Left hindlimb (tissue), 1 donor: Measurements from ENCODE around the gene FGD4.

Experiments used
- DNase-seq: peaks from one replicate; pipeline ENCODE4 v3.0.0-alpha.2; 2018

The FGD4 gene

DNA sequence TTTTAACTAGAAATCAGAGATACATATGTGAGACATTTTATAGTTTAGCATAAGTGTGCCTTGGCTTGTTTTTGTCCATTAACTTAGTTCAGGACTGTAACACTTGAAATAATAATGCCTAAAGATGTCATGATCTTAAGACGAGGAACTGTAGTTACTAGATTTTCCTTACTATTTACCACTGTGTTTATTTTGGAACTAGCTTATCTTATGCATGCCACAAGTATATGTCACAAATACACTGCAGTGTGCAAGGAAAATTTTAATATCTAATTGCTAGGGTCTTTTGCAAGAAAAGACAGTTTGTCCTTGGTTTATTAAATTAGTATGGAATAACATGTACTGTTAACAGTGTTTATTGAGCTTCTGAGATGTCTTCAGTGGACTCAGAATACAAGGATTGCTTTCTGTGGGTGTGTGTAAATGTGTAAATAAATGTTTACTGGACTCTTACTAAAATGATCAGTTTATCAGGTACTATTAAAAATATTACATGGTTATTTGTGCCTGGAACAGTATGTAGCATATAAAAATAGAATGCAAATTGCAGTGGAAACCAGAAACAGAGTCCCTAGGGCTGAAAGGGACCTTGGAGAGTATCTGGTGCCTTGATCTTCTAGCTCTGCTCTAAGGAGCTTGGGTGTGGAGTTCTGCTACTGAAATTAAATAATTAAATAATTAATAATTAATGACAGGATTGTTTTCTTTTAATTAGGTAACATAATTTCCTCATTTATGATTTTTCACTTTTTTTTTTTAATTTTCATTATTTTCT is 58.1 kb downstream of the FGD4 start:
- DNase-seq, result no peak

DNA sequence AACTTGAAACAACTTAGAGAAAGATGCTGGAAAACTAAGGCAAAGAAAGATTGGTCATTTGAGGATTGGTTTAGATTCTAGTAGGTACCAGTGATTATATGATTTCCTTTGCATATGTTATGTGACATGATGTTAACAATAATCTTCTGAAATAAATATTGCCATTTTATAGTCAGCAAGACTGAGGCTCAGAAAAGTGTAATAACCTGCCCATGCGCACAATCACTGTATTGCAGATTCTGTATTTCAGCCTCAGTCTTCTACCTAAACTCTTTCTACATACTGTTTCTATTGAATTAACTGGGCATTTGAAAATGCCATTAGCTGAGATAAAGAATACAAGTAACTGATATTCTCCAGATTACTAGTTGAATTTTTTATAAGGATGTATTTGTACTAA is 61.3 kb downstream of the FGD4 start:
- DNase-seq, result no peak

DNA sequence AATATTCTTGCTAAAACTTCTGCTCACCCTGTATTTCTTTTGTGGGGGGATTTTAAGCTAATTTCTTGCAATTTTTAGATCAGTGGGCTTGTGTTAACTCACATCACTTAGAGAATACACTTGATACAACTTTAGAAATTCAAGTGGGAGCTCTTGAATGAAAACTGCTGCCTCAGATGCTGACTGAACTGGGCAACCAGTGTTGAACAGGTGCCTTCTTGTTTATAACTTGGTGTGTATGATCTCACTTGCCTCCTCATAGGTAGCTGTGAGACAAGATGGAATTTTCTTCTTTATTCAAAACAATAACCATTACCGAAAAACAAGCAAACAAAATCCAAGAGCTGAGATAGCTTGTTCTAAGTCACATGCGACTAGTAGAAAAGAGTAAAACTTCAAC is 63.5 kb downstream of the FGD4 start:
- no peak for DNase-seq

DNA sequence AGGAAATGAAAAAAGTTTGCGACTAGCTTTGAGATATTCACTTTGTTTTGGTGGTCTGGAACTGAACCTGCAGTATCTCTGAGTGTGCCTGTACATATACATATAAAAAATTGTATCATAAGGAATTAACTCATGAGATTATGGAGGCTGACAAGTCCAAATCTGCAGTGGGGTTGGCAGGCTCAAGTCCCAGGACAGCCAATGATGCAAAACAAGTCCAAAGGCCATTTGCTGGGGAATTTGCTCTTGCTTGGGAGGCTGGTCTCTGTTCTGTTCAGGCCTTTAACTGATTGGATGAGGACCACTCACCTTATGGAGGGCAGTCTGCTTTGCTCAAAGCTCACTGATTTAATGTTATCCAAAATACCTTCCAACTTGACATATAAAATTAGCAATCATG is 66.8 kb downstream of the FGD4 start:
- no peak for DNase-seq

DNA sequence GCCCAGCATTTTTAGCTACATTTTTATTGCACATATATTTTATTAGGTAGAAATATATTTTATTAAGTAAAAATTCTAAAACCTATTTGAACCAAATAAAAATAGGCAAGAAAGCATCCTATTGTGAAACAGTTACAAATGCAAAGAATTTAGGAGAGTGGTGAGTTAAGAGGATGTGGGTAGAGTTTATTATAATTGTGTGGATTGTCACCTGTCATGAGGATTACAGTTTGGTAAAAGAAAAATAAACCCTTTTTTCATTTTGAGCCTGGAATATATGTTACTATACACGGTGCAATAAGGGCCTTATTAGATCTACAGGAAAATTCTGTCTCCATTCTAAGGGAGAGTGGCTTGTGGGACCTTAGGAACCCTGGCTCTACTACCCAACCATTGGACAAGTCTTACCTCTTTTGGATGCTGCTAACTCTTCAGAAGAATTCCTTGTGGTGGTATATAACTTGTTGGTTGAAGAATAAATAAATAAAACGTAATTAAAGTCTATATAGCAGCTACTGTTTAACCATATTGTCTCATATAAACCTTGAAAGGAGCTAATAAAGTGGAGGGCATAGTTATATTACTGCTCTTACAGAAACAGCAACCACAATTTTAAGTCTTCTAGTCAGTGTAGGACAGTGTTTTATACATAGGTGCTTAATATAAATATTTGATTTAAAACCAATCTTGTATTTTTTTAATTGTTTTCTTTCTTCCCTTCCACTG is 67.8 kb downstream of the FGD4 start:
- no peak for DNase-seq

DNA sequence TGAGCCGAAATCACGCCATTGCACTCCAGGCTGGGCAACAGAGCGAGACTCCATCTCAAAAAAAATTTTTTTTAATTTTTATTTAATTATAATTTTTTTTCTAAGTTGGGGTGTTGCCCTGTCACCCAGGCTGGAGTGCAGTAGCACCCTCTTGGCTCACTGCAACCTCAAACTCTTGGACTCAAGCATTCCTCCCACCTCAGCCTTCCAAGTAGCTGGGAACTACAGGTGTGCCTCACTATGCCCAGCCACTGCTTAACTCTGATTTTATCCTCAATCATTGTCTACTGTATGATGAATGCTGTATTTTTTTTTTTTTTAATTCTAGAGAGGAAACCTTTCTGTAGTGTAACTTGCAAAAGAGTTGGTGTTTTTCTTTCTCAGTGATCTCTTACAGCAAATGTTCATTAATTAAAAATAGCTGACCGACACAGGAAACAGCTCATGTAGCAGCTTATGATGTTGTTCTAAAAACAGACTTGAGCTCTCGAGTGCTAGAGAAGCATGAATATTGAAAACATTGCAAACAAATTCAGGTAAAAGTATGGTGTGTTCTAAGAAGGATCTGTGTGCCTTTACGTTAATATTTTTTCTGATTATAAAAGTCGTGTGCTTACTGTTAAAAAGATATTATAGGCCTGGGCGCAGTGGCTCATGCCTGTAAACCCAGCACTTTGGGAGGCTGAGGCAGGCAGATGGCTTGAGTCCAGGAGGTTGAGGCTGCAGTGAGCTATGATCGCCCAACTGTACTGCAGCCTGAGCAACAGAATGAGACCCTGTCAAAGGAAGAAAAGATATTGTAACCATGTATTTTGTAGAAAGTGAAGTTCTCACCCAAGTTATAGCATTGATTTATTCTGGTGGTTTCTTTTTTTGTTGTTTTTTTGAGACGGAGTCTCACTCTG is 68.9 kb downstream of the FGD4 start:
- no peak for DNase-seq

DNA sequence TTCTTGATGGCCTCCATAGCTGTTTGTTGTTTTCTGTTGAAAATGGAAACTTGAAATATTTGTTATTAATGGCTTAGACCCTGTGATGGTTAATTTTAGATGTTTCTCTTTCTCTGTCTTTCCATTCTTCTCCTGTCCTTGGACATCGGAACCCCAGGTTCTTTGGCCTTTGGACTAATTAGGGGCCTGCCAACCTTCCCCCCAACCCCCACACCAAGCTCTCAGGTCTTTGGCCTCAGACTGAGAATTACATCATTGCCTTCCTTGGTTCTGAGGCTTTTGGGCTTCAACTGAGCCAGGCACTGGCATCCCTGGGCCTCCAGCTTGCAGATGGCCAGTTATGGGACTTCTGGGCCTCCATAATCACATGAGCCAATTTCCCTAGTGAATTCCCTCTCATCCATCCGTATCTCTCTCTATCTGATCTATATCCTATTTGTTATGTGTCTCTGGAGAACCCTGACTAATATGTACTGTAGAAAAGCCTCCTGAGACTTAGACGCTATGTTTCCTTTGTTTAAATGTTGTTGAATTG is 71.6 kb downstream of the FGD4 start:
- no peak for DNase-seq

DNA sequence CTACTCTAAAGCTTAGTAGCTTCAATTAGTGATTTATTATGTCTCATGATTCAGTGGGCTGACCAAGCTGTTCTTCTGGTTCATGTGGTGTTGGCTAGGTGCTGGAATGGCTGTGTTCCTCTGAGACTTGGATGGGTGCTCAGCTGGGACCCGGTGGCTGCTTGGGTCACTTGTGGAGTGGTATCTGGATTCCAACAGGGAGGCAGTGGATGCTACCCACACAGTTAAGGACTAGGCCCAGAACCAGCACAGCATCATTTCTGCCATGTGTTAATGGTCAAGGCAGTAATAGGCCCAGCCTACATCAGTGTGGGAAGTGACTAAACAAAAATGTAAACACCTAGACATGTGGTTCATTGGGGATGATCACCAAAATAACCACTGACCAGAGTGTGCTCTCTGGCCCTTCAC is 72.2 kb downstream of the FGD4 start:
- DNase-seq, result no peak

DNA sequence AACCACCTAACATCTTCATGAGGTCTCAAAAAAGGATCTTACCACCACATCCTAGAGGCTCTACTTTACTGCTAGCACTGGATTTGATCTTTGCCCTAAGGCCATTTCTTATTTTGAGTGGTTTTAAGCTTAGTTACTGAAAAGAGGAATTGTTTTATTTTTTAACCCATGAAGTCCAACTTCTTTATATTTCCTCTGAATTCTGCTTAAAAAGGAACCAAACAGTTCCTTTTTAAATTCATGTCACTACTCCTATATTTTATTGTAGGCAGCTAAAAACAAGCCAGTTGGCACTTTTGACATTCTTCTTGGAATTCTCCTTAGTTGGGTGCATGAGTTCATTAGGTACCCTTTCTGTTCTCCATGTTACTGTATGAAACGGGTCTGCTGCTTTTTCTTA is 76.4 kb downstream of the FGD4 start:
- DNase-seq, result no peak

DNA sequence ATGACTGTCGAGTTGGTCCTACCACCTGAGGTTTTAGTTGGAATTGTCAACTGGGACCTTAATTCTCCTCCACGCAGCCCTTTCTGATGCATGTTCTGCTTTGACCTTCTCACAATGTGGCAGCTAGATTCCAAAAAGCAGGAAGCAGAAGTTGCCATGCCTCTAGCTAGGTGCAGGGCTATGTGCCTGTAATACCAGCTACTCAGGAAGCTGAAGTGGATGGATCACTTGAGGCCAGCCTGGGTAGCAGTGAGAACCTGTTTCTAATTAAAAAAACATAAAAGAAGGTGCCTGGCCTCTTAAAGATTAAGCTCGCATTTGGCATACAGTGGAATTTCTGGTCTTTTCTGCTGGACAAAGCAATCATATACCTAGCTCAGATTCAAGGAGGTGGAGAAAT is 77.1 kb downstream of the FGD4 start:
- no peak for DNase-seq

DNA sequence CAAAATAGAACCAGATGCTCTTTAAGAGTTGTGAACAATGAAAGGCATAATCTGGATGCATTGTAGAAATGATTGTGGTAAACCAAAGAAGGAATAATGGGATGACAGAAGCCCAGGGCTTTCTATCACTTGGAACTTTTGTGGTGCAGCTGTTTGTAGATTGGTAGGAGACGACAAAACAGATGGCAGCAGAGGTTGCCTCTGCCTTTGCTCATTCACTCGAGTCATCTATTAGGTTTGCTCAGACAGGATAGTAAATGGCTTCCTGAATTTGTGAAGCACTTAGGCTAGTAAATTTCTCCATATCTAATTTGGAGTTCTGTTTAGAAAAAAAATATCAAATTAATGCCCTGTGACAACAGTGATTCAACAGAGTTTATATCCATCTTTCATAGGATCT is 78.4 kb downstream of the FGD4 start:
- DNase-seq, result no peak

DNA sequence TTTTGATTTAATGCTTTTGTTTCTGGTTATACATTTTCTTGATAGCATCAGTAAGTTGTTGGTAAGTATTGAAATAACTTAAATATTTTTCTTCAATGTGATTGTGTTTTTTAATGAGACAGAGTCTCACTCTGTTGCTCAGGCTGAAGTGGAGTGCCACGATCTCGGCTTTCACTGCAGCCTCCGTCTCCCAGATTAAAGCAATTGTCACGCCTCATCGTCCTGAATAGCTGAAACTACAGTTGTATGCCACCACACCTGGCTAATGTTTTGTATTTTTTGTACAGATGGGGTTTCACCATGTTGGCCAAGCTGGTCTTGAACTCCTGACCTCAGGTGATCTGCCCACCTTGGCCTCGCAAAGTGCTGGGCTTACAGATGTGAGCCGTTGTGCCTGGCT is 78.8 kb downstream of the FGD4 start:
- DNase-seq, result no peak

DNA sequence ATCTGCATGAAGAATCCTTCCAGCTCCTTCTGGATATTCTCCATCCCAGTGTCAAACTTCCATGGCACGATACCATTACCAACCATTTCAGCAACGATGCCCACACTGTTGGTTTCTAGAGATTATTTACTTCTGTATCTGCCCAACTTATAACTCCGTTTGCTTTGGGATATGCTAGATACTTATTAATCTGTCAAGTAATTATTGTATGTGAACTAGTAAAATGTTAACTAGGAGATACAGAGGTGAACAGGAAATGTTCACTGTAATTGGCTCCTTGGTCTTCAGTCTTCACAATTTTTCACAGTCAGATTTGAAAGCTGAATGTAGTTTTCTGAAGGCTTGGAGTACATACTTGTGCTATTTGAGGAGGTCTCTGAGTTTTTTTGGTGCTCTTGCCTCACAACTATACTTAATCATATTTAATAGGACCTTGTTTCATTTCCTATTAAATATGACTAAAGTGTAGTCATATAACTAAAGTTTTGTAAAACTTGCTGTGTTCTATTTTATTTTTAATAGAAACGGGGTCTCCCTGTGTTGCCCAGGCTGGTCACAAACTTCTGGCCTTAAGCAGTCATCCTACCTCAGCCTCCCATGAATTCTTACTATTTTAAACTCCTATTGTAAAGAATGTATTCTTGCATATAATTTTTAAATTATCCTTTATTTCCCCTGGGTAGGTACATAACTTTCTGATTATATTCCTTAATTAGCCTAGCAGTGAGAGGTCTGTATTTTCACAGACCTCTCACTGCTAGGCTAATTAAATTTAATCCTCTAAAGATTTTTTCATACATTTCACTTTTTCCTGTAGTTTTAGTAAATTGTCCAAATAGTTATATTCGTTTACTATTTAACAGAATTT is 79.7 kb downstream of the FGD4 start:
- DNase-seq, result no peak

DNA sequence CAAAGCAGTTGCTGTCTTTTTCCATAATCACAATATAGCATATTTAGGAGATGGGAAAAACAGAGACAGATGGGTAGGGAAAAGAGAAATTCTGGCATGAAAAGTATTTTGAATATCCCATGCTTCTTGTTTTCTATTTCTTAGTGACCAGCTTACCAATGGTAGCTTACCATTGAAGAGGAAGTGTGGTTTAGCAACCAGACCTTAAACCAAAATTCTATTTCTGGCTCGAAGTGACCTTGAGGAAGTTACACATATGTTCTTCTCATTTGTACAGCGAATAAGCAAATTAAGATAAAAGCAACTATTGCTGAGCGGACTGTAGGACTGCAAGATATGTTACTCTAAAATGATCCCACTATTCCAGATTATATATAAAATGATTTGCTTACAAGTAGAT is 82.9 kb downstream of the FGD4 start:
- no peak for DNase-seq

DNA sequence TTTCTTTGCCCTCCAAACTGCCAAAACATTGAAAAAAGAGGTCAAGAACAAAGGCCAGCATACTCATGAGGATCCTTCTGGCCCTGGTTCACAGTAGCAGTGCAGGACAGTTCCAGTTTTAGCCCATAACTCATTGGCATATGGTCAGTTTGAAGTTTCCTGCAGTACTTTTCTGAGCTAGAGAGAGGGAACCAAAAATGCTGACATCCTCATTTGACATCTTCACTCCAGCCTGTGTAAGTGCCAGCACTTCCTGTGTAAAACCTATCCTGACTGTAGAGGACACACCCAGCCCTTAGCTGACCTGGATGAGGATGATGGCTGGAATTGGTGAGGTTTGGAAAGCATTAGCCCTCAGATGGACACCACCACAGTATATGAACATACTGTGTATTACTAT is 84.1 kb downstream of the FGD4 start:
- no peak for DNase-seq

DNA sequence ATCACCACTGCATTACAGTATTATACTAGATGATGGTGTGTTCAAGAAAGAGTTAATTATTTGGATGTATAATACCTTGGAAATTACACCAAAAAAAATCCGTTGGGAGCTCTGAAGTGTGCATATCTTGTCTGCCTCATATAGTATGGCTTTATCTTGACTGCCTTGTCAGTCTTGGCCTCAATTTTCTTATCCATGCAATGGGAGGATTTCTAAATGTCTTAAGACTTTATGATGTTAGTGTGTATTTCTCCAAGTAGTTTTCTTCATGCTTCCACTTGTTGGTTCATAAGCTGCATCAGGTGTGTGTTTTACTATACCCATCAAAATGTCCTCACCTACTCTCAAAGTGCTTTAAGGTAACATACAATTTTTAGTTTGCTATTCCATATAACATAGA is 84.6 kb downstream of the FGD4 start:
- DNase-seq, result no peak

DNA sequence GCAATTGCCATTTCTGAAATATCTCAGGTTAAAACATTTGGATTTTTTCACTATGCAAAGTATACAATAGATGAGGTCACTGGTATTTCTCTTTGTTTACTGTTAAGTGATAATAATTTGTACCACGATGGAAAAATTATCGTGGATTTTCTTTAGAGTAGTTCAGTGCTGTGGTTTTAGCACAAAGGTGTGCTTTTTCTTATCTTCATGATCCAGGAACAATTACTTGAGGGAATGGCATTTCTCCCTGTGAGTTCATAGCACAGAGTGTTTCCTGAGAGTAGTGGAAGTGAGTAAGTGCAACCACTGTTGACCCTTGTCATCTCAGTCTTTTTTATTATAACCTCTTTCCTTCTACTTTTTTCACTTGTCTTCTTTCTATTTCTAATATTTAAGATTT is 86.8 kb downstream of the FGD4 start:
- DNase-seq, result no peak

DNA sequence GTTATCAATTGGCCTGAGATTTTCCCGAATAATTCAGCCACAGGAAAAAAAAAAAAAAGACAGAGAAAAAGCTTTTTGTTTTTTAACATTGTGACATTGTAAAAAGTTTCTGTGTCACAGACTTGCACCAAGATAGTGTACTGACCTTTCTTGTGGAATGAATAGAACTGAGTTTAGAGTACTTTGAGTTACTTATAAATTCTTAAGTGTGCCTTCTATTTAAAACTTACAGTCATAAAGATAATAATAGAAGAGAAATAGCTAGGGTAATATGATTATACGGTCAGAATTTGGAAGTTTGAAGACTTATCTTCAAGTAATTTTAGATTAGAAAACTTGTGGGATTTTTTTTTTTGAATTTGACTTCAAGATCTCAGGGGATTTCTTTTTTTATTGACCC is 88.8 kb downstream of the FGD4 start:
- DNase-seq, result no peak

DNA sequence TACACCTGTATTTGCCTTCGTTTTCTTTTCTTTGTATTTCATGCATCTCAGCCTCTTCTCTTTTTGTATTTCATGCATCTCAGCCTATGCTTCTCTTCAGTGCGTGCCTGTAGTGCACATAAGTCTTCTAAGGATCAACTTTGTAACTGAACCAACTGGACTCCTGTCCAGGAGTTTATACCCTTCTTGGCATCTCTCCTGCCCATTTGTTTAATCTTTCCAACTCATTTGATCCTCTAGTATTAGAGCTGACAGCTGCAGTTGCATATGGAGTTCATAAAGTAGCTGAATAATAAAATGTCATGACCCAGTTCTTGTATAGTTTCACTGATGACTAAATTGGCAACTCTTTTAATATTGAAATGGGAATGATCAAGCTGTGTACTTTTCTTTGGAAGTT is 89.7 kb downstream of the FGD4 start:
- no peak for DNase-seq

DNA sequence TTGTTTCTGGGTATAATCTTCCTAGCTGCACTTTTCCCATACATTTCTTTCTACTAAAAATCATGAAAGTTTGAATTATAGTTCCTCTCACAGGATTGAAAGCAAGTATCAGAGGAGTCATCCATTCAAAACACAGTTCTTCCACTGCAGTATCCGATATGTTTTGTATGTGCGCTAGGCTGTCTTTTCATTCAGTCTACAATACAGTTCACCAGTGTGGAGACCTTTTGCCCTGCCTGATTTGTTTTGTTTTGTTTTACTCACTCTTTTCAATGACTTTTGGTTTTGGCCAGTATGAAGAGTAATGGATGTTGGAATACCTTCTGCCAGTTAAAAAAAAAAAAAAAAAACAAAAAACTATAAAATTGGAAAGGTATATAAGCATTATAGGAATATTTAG is 91.4 kb downstream of the FGD4 start:
- no peak for DNase-seq

DNA sequence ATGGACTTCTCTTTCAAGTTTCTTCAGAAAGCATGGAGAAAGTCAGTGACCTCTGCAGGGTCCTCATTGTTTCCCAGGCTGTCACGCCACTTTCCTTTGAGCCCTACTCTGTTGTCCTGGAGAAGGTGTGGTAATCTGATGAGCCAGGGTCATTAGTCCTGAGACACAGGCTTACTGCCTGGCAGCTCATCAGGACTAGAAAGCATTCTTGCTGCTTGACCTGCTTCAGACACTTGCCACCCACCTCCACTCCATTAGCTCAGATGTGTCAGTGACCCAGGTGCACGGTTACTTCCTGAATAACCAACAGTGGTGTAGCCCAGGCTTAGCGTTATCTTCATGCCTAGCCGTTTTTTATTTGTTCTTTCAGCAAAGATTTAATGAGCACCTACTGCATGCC is 93.9 kb downstream of the FGD4 start:
- DNase-seq, result no peak

DNA sequence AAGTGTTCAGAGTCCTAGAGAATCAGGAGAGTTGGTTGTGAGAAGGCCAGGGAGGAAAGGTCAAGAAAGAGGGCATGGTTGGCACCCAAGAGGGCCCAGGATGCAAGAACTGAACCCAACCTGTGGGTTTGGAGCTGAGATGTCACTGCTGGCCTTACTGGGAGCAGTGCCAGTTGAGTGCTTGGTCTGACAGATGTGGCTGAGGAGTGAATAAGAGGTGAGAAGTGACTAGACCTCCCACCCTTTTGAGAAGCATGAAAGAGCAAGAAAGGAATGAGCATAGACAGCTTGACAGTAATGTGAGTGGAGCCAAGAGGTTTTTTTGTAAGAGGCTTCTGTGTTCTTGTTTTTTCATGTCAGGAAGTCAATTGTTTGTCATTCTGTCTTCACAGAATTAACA is 95.3 kb downstream of the FGD4 start:
- no peak for DNase-seq
